HTERT RPE-1 (cell line): Measurements from ENCODE around the gene EML6.

ENCODE experiments used
- in situ Hi-C: fragments of 300-500 bp; cut with MboI; formaldehyde crosslinking; loops from 4 replicates; pipeline ENCODE4 v1.14.3; 2020; ENCODE audit warnings: low sequenced_read_pairs

The EML6 gene

GRCh38 chr2:54960164-54960563 is 236.7 kb downstream of the EML6 start:
- in situ Hi-C loops: no loop called here

DNA sequence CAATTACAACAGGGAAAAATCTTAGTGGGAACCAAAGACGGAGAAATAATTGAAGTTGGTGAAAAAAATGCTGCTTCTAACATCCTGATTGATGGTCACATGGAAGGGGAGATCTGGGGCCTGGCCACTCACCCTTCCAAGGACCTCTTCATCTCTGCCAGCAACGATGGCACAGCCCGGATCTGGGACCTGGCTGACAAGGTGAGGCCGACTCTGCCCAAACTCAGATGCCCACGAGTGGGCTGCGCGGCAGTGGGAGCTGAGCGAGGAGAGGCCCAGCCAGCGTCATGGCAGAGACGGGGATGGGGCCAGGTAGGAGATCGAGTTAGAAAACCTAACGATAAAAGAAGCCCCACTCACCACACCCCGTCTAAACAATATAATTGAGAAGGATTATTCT is 239.0 kb downstream of the EML6 start:
- in situ Hi-C loops: no loop called here

DNA sequence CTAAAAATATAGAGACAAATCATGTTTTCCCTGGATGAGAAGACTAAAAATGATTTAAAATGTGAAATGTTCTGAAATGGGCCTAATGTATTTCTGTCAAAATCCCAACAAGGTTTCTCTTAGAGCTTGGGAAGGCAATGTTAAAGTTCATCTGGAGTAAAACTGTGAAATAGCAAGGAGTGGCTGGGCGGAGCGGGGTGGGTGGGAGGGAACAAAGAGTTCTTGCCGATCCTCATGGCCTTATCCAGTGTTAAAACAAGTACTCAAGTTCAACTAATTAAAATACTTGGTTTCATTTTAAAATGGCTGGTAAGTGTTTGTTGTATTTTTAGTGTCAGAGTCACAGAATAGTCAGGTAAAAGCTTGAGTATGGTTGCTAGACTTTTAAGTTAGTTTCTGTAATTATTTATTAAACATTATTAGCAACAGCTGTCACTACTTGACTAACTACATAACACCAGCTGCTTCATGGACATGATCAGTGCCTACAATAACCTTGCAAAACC is 239.5 kb downstream of the EML6 start:
- in situ Hi-C loops: no loop called here

DNA sequence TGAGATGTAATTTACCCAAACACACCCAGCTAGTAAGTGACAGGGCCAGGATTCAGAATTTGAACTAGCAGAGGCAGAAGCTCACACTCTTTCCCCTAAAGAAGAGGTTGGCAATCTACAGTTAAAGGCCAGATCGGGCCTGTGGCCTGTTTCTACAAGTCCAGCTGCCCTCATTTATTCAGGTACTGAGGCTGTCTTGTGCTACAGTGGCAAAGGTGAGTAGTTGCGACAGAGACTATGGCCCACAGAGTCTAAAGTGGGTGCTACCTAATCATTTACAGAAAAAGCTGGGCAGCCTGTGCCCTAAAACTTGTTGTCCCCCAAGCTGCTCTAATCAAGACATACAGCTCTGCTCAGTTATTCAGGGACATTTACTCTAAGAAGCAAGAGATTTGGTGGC is 240.0 kb downstream of the EML6 start:
- in situ Hi-C loops: no loop called here

- in situ Hi-C loops: no loop called here
Measured at GRCh38 chr2:54964271-54964670, 240.8 kb downstream of the EML6 start.

DNA sequence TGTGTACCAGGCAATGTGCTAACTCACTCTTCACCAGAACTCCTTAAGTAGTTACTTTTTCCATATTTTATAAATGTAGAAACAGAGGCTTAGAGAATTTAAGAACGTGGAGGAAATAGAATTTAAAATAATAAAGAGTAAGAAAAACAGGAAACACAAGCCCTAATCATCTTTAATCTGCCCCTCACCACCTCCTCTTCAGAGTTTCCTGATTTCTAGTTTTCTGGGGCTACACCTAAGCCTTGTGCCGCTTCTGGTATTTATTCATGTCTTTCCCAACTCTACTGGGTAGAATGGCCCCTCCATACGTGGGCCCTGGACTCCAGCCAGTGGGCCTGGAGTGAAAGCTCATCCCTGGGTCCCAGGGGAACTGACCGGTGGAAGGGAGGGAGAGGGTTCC is 241.4 kb downstream of the EML6 start:
- in situ Hi-C loops: no loop called here

DNA sequence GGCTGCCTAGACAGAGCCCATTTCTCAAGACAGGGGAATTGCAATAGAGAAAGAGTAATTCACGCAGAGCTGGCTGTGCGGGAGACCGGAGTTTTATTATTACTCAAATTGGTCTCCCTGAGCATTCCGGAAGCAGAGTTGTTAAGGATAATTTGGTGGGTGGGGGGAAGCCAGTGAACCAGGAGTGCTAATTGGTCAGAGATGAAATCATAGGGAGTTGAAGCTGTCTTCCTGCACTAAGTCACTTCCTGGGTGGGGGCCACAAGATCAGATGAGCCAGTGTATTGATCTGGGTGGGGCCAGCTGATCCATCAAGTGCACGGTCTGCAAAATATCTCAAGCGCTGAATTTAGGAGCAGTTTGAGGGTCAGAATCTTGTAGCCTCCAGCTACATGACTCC is 242.0 kb downstream of the EML6 start:
- in situ Hi-C loops: no loop called here

DNA sequence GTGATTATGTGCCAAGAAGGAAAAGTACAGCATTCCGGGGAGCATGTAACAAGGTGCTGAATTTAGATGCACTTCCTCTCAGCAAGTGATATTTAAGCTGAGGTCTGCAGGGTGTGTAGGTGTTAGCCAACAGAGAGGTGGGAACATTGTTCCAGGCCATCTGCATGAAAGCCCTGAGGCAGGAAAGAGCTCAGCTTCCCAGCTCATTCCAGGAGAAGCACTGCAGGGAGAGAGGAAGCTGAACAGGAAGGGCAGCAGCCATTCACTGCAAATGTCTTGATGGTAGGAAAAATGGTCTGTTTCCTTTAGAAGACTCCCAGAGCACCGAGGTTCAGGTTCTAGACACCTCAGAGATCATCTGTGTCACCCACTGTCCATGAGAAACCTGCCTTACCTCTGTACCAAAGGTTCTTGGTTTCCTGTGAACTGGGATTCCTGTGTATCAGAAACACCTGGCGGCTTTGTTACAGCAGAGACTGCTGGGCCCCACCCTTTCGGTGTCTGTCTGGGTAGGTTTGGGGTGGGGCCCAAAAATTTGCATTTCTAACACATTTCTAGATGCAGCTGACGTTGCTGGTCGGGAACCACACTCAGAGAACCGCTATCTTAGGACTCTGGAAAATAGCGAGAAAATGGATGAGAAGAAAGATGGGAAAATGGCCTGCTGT is 242.8 kb downstream of the EML6 start:
- in situ Hi-C loops: no loop called here

DNA sequence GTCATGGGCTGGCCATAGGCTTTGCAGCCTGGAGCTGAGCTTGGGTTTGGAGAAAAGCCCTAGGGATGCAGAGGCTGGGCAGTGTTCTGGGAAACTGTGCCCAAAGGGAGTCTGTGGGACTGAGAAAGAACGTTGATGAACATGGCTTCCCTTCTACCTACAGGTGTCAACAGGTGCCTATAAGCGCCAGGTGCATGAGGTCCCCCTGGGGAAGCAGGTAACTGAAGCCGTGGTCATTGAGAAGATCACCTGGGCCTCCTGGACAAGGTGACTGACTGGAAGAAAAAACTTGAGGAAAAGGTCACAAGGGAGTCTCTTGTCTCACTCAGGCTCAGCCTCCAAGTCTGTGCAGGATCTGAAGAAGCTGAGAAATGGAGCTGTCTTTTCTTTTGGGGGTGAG is 243.4 kb downstream of the EML6 start:
- in situ Hi-C loops: no loop called here

GRCh38 chr2:54967269-54967668 is 243.8 kb downstream of the EML6 start:
- in situ Hi-C loops: no loop called here

GRCh38 chr2:54967759-54968365 is 244.4 kb downstream of the EML6 start:
- in situ Hi-C loops: no loop called here

GRCh38 chr2:54968561-54969218 is 245.2 kb downstream of the EML6 start:
- in situ Hi-C loops: no loop called here

DNA sequence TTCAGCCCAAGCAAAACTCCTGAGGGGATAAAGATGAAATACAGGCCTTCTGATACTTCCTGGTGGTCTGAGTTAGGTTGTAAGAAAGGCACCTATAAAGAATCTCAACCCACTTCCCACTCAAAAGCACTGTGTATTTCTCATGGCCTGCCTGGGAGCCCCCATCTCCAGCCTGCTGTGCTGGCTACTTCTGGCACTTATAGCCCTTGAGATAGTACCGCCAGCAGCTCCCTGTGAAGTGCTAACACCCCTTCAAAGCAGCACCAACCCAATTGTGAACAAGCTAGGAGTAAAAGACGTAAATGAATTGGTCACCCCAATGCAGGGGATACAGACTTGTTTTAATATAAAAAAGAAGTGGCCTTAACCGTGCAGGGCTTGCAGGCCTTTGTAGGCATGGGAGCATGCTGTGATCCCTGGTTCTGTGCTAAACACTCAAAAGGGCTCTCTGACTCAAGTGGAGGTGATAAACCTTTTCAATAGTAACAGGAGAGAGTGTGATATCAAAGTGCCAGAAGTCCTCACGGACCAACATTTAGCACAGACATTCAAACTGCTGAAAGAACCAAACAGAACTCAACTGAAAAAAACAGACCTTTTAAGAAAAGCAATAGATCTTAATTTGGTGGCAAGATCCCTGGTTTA is 246.0 kb downstream of the EML6 start:
- in situ Hi-C loops: no loop called here

- in situ Hi-C loops: no loop called here
Measured at GRCh38 chr2:54969940-54970338, 246.5 kb downstream of the EML6 start.

DNA sequence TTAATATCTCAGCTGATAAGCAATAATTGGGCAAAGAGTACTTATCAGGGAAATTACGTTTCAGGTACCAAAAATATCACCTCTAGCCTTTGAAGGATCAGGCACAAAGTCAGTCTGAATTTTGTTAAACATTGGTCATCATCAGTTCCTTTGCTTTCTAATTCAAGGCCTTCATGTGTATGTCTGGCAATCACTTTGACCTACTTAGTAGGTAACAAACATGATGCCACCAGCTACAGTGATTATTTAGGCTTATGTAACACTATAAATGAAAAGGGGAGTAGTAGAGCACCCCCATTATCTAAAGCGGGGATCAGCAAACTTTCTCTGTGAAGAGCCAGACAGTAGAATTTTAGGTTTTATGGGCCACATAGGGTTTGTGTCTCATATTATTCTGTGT is 251.7 kb downstream of the EML6 start:
- in situ Hi-C loops: no loop called here

DNA sequence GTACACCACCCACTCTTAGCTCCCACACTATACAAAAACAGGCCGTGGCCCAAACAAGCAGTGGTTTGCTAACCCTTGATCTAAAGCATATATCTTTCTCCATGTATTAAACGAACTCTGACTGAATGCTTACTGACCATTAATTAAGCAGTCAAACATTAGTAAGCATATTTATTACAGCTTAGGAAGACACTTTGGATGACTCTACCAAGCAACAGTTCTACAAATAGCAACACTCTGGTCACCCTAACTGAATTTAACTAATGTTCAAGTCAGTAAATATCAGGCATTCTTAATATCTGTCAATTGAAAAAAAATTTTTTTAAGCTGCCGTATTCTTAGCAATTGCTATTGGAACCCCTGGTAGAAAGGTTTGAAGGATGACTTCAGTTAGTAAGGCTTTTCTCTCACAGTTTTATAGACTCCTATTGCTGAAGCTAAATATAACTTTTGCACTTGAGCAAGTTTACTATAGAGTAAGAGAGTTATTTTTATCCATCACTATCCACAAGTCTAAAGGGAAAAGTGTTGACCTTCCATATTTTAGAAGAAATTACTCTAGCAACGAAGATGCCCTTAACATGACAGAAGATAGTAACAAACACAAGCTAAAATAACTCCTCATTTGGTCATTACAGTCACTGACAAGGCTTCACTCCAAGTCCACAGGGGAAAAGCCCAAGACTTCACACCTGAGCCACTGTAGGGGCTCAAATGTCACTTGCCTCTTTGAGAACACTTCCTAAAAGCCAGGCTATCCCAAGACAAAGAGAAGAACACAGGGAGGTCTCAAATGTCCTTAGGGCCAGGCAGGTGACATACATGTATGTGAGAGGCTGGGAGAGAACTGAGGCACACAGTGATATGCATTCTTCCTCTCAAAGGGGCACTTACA is 252.4 kb downstream of the EML6 start:
- in situ Hi-C loops: no loop called here

GRCh38 chr2:54977149-54977548 is 253.7 kb downstream of the EML6 start:
- in situ Hi-C loops: no loop called here

DNA sequence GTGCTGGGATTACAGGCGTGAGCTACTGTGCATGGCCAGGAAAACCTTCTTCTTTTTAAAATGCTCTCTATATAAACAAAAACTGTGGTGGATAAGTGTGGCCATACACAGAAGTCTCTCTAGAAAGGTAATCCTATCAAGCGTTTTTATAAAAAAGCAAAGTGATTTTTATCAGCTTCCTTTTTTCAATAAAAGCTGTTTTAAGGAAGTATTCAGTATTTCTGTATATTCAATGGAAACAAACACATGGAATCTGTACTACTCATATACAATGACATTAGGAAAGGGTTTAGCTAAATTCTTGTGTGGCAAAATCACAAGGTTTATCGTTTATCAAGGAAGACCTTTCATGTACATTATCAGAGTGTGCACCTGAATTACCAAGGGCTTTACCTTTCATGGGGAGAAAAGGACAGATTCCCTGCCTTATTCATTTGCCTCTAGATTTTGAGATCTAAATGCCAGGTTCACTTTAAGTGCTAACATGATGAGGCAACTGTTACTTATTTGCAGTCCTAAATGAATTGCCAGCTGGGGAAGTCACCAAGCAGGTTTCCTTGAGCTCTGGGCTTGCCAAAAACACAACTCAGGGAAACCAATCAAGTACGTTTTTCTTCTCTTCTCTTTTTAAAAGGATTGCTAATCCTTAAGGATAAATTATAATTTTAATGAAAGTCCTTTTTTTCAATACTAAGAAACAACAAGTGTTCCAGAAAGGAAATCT is 256.0 kb downstream of the EML6 start:
- in situ Hi-C loops: no loop called here

DNA sequence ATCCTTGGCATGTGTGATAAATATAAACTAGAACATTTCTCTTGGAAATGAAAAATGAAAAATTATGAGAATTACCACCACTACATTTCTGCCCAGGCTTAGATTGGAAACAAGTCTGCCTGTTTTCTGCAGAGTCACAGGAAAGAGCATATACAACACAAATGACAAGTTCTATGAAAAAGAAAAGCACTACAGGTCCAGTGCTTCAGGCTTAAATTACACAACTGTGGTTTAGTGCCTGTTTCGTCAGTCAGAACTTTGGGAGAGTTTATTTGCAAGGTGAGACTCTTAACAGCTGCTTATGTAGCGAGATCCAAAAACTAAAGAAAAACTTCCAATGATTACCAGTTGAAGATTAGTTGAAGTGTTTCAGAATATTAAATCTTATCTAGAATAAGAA is 257.9 kb downstream of the EML6 start:
- in situ Hi-C loops: no loop called here
